GM20000 (cell line): ENCODE results near the gene MAU2.
"Not testable (repeated sequence)": the region's sequence is repeated elsewhere in the genome, so short reads cannot be mapped to it uniquely, and the experiment has no call there.

Experiments
- DNase-seq: peaks from one replicate; pipeline ENCODE4 v3.0.0; 2012; ENCODE audit warnings: low spot score
- TF ChIP-seq, protein P1 (sequence below): IDR thresholded peaks from 2 replicates; pipeline ENCODE4 v1.5.1; 2012; ENCODE audit warnings: mild to moderate bottlenecking, control low read depth; ENCODE audit errors: extremely low read depth, missing control alignments

MAU2 gene

DNA sequence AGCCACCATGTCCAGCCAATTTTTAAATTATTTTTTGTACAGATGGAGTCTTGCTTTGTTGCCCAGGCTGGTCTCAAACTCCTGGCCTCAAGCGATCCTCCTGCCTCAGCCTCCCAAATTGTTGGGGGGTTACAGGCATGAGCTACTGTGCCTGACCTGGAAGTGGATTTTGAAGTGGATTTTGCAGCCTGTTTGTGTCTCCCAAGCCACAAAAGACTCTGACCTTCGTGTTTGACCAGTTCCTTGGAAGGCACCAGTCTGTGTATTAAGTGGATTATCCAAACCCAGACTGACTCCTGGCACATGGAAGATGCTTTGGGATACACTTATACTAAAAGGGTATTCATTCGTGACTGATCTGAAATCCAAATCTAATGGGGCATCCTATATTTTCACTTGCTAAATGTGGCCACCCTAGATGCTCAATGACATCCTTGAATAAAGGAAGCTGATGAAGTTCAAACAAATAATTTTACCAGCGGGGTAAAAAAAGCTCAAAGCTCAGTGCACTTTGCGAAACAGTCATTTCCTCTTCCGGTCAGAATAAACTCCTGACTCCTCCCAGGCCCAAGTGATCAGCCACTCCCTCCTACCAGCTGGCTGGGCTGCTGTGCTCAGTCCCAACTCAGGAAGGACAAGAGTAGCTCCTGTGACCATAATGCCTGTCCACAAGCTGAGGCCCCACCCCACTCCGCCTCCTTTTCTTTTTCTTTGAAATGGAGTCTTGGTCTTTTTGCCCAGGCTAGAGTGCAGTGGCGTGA is 52.2 kb downstream of the MAU2 start:
- TF ChIP-seq, protein P1, sequence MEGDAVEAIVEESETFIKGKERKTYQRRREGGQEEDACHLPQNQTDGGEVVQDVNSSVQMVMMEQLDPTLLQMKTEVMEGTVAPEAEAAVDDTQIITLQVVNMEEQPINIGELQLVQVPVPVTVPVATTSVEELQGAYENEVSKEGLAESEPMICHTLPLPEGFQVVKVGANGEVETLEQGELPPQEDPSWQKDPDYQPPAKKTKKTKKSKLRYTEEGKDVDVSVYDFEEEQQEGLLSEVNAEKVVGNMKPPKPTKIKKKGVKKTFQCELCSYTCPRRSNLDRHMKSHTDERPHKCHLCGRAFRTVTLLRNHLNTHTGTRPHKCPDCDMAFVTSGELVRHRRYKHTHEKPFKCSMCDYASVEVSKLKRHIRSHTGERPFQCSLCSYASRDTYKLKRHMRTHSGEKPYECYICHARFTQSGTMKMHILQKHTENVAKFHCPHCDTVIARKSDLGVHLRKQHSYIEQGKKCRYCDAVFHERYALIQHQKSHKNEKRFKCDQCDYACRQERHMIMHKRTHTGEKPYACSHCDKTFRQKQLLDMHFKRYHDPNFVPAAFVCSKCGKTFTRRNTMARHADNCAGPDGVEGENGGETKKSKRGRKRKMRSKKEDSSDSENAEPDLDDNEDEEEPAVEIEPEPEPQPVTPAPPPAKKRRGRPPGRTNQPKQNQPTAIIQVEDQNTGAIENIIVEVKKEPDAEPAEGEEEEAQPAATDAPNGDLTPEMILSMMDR = no peak
- peak; percentile 72 for DNase-seq

DNA sequence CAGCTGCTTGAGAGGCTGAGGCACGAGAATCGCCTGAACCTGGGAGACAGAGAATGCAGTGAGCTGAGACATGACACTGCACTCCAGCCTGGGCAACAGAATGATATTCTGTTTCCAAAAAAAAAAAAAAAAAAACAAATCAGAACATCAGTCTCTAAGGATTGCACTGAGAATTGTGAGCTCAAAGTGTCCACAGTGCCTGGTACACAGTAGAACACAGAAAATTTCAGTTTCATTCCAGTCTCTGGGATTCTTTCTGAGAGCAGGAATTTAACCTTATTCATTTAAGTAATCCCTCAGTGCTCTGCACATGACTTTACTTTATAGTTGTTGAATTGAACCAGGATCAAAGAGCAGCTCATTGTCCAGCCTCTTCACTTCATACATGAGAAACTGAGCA is 58.9 kb downstream of the MAU2 start:
- DNase-seq = no peak
- TF ChIP-seq, protein P1 = no peak

DNA sequence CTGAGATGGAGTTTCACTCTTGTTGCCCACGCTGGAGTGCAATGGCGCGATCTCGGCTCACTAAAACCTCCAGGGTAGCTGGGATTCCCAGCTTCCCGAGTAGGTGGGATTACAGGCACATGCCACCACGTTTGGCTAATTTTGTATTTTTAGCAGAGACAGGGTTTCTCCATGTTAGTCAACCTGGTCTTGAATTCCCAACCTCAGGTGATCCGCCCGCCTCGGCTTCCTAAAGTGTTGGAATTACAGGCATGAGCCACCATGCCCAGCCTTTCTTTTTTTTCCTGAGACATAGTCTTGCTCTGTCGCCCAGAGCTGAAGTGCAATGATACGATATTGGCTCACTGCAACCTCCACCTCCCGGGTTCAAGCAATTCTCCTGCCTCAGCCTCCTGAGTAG is 59.7 kb downstream of the MAU2 start:
- not testable (repeated sequence) for DNase-seq

DNA sequence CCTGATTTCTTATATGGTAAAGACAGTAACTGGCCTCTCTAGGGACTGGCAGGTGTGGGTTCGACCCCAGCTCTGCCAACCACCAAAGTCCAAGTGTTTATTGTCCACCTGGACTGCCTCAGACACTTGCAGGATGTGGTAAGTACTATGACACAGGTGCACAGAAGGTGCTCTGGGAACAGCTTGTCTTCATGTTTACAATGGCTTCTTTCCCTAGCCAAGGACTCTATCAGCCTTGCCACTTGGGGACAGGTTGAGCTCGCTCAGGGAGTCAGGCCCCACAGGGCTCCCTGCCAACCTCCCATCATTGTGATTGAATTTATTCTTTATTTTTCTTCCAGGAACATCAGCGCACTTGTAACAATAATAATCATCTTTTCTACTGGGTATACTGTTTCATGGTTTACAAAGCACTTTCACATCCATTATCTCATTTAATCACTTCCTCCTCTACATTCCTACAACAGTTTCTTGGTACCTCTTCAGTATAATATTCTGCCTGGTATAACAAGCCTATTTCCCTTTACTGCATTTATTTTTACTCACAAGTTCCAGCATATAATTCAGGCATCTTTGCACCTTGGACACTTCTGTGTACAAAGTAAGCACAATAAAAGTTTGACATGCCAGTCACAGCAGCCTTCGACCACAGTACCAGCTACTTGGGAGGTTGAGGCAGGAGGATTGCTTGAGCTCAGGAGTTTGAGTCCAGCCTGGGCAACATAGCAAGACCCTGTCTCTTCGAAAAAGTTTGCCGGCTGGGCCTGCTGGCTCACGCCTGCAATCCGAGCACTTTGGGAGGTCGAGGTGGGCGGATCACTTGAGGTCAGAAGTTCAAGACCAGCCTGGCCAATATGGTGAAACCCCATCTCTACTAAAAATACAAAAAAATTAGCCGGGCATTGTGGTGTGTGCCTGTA is 60.6 kb downstream of the MAU2 start:
- TF ChIP-seq, protein P1 = no peak
- DNase-seq = no peak

DNA sequence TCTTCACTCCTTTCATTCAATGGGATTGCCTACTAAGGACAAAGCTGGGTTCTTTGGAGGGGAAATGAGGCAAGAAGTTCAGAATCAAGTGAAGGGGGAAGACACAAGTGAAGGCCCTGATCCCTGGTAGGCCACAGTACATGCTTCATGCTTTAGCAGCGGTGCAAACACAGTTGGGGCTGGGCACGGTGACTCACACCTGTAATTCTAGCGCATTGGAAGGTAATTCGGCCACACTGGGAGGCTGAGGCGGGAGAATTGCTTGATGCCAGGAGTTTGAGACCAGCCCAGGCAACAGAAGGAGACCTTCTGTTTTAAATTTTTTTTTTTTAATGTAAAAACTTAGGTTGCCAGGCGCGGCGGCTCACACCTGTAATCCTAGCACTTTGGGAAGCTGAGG is 61.5 kb downstream of the MAU2 start:
- TF ChIP-seq, protein P1 = no peak
- no peak for DNase-seq

DNA sequence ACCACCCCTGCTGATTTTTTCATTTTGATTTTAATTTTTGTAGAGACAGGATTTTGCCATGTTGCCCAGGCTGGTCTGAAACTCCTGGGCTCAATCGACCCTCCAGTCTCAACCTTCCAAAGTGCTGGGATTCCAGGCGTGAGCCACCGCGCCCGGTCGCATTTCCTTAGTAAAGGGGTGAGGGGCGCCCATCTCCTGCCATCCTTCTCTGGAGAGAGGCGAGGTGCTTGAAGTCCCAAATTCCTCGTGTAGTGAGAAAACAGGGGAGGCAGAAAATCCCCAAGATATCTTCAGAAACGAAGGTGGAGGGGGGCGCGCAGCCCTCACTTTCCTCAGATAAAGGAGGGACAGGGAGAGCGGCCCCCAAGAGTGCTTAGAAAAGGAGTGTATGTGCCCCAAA is 63.9 kb downstream of the MAU2 start:
- TF ChIP-seq, protein P1 = no peak
- no peak for DNase-seq

DNA sequence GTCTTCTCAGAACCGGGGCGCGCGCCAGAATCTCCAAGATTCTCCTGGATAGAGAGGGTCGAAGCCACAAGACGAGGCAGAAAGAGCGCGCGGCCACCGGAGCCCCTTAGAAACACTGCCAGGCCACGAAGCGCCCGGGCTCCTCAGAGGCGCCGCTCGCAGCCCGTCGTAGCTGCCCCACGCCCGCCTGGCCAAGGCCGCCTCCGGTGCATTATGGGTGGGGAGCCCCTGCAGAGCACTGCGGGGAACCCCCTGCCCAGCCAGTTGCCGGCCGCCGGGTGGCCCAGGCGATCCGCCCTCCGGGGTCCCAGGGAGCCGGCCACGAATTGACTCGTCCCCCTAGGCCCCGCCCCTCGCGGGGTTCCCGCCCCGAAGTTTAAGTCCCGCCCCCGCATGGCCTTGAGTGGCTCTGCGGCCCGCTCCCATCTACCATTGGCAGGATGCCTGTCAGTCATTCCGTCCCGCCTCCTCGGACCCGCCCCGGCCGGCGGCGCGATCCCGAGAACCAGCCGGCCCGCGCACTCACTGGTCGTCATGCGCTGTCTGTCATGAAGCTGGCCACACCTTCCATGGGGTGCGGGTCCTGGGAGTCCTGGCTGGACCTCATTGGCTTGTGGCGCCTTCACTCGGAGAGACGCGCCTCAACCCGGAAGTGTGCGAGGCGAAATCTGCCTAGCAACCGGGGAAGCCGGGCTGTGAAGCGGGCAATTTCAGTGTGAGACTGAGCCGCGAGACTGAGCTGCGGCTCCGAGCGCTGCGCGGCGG is 64.7 kb downstream of the MAU2 start:
- TF ChIP-seq, protein P1 = no peak
- DNase-seq = peak; percentile 98
